Left ventricle myocardium inferior (tissue), 1 donor: Measurements from ENCODE around the gene NXN. TPM values are rescaled to one million over a fixed set of nuclear protein-coding genes. Genes with fewer than 3 reads are reported as not detected.
"Not testable (repeated sequence)": the region's sequence is repeated elsewhere in the genome, so short reads cannot be mapped to it uniquely, and the experiment has no call there.

Source experiments
- DNase-seq: peaks from one replicate; pipeline ENCODE4 v3.0.0-alpha.2; 2020
- H3K27ac ChIP-seq: fragments of 200-600 bp; replicated peaks from 2 replicates; pipeline ENCODE4 v1.8.0; 2021
- H3K27me3 ChIP-seq: fragments of 200-600 bp; 2 replicates; pipeline ENCODE4 v1.8.0; 2021; ENCODE audit warnings: low read depth
- H3K36me3 ChIP-seq: fragments of 200-600 bp; 2 replicates; pipeline ENCODE4 v1.8.0; 2021
- H3K4me1 ChIP-seq: fragments of 200-600 bp; 2 replicates; pipeline ENCODE4 v1.8.0; 2021
- H3K4me3 ChIP-seq: fragments of 200-600 bp; 2 replicates; pipeline ENCODE4 v1.8.0; 2021; ENCODE audit warnings: mild to moderate bottlenecking, moderate library complexity
- H3K9me3 ChIP-seq: fragments of 200-600 bp; replicated peaks from 2 replicates; pipeline ENCODE4 v1.8.0; 2021
- intact Hi-C: fragments of 100-400 bp; cut with micrococcal nuclease; formaldehyde crosslinking; loops from one replicate; pipeline ENCODE4 v1.11.0; 2022
- total RNA-seq: library from RNA; stranded (reverse); fragmentation: NEBNext Ultra II Directional; extraction: Animal tissue kit (Norgen Biotek cat#: 25700); gene quantifications from one replicate; pipeline ENCODE4 v1.2.1, GENCODE V29; 2021
- TF ChIP-seq, protein P1 (sequence below): fragments of 200-600 bp; IDR thresholded peaks from 2 replicates; pipeline ENCODE4 v1.8.0; 2021; ENCODE audit warnings: antibody characterized with exemption, mild to moderate bottlenecking, borderline replicate concordance
- donor health status: DM: no; HTN: yes; CAD: no; lungs with severe emphysema.

NXN gene
- total RNA-seq, 1 donor from 2014 or later = 13.8 TPM

DNA sequence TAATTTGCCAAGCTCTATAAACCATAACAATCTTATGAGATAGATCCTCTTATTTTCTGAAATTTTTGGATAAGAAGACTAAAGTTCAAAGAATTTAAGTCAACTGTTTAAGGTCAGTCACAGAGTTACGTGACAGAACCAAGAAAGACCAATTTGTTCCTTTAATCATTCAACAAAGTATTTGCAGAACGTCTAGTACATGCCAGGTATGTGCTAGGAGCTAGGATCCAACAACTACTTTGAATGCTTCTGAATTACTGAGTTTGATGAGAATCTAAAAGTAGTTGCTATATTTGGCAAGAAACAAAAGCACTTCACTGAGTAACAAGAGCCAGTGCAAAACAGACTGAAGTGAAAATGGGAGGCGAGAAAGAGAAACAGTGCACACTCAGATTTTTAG is 212.5 kb downstream of the NXN start:
- no peak for DNase-seq
- peak overlapping the region; percentile 27 for H3K27ac ChIP-seq

DNA sequence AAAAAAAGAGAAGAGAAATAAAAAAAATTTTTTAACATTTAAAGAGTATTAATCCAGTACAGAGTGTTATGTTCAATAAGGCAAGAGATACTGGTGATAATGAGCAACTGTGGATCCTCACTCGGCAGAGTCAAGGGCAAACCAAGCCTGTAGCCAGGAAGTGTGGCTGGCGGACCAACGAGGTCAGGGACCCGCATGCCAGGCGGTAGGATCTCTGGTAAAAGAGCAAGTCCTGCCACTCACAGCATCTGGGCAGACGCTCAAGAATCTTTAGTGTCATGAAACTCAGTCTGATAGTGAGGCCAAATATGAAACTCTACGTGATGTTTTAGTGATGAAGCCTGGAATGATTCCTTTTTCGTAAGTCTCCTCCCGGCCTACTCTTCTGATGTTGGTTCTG is 219.2 kb downstream of the NXN start:
- Histone ChIP-seq H3K4me1 (peaks cover 18% of the 10 kb centered on the region), H3K9me3 (no peaks in the 10 kb centered on the region), H3K27me3 (no peaks in the 10 kb centered on the region), H3K4me3 (no peak overlapping the region), H3K36me3 (peaks cover 64% of the 10 kb centered on the region), H3K27ac (peak overlapping the region; percentile 68)
- TF ChIP-seq, protein P1, sequence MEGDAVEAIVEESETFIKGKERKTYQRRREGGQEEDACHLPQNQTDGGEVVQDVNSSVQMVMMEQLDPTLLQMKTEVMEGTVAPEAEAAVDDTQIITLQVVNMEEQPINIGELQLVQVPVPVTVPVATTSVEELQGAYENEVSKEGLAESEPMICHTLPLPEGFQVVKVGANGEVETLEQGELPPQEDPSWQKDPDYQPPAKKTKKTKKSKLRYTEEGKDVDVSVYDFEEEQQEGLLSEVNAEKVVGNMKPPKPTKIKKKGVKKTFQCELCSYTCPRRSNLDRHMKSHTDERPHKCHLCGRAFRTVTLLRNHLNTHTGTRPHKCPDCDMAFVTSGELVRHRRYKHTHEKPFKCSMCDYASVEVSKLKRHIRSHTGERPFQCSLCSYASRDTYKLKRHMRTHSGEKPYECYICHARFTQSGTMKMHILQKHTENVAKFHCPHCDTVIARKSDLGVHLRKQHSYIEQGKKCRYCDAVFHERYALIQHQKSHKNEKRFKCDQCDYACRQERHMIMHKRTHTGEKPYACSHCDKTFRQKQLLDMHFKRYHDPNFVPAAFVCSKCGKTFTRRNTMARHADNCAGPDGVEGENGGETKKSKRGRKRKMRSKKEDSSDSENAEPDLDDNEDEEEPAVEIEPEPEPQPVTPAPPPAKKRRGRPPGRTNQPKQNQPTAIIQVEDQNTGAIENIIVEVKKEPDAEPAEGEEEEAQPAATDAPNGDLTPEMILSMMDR = no peak
- intact Hi-C loops = no loop called here
- DNase-seq = peak; percentile 49

More for the DNA sequence above, 212.5 kb downstream of the NXN start:
- Histone ChIP-seq H3K4me1 (no peaks in the 10 kb centered on the region), H3K36me3 (peaks cover 84% of the 10 kb centered on the region), H3K9me3 (no peaks in the 10 kb centered on the region), H3K4me3 (no peak overlapping the region), H3K27me3 (no peaks in the 10 kb centered on the region)
- TF ChIP-seq, protein P1 = no peak
- intact Hi-C loops = no loop called here

DNA sequence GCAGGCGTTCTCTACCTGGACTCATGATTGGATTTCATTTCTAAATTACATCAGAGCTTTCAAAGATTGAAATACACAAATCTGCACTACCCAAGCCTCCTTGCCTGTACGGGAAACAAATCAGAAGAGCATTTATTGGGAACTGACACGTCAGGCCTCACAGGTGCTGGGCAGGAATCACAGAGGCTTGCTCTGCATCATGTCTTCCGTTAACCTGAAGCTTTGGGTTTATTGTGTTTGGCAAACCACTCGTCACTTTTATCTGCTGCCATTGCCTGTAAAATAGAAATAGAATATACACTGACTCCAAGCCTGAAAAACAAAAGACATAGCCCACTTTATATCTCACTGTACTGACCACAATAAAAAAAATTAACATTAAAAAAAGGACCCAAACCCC is 219.6 kb downstream of the NXN start:
- intact Hi-C loops = no loop called here
- Histone ChIP-seq H3K4me1 (peaks cover 18% of the 10 kb centered on the region), H3K27ac (peak overlapping the region; percentile 68), H3K9me3 (no peaks in the 10 kb centered on the region), H3K36me3 (peaks cover 60% of the 10 kb centered on the region), H3K4me3 (no peak overlapping the region), H3K27me3 (no peaks in the 10 kb centered on the region)
- TF ChIP-seq, protein P1 = no peak
- DNase-seq = no peak

DNA sequence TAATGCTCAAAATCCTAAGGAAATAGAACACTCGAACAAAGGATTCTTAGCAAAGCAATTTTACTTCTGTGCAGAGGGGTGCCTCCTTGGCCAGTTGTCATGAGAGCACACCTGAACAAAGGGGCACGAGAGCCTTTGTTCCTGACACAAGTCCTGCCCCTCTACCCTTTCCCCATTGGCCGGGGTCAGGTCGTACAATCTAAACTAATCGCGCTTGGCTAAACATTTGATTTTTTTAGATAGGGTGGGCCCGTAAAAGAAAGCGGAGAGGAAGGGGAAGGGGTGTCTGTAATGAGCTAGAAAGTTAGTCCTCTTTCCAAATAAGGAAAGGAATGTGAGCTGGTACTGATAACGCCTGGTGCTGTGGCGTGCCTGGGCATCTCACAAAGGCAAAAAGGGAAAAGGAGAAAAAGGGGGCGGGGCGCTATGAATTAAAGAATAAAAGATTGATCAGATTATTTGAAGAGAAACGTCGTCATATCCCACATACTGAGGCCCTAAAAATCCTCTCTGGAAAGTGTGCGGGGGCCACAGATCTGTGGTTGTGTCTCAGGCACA is 223.5 kb downstream of the NXN start:
- not testable (repeated sequence) for H3K4me3 ChIP-seq

DNA sequence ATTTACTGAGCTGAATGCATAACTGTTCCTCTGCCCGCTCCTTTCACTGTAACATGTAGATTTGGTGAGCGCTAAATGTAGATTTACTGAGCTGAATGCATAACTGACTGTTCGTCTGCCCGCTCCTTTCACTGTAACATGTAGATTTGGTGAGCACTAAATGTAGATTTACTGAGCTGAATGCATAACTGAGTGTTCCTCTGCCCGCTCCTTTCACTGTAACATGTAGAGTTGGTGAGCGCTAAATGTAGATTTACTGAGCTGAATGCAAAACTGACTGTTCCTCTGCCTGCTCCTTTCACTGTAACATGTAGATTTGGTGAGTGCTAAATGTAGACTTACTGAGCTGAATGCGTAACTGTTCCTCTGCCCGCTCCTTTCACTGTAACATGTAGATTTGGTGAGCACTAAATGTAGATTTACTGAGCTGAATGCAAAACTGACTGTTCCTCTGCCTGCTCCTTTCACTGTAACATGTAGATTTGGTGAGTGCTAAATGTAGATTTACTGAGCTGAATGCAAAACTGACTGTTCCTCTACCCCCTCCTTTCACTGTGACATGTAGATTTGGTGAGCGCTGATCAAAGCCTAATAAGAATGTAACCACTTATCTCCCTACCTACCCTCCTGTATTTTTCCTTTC is 224.1 kb downstream of the NXN start:
- peaks cover 26% of the 10 kb centered on the region for H3K36me3 ChIP-seq
- peaks cover 38% of the 10 kb centered on the region for H3K4me1 ChIP-seq
- H3K9me3 ChIP-seq, H3K4me3 ChIP-seq, DNase-seq, intact Hi-C loops, H3K27me3 ChIP-seq: not testable (repeated sequence)
- H3K27ac ChIP-seq = peak overlapping the region; percentile 45

More for the DNA sequence above, 223.5 kb downstream of the NXN start:
- H3K4me1 ChIP-seq = peaks cover 36% of the 10 kb centered on the region
- peak overlapping the region; percentile 45 for H3K27ac ChIP-seq
- H3K27me3 ChIP-seq, H3K9me3 ChIP-seq, DNase-seq, intact Hi-C loops: not testable (repeated sequence)
- peaks cover 28% of the 10 kb centered on the region for H3K36me3 ChIP-seq

DNA sequence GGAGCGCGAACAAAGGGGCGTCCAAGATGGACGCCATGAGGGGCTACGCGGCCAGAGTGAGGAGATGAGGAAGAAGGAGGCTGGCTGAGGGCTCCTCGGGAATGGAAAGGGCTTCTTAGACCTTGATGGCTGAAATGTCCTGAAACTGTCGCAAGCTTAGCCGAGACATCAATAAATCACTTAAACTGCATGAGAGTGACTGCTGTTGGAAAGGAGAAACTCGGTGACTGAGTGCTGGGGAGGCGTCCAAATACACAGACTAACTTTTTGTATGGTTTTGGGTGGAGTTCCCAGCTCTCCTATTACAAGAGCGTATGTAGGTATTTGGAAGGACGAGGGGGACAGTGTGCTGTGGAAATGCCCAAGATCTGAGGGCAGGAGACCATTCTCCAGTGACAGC is 226.2 kb downstream of the NXN start:
- H3K4me1 ChIP-seq = peaks cover 39% of the 10 kb centered on the region
- DNase-seq = no peak
- TF ChIP-seq, protein P1 = no peak
- H3K9me3 ChIP-seq = no peaks in the 10 kb centered on the region
- H3K4me3 ChIP-seq = peak overlapping the region; percentile 99
- no peaks in the 10 kb centered on the region for H3K27me3 ChIP-seq
- H3K36me3 ChIP-seq = peaks cover 9% of the 10 kb centered on the region
- intact Hi-C loops = no loop called here
- H3K27ac ChIP-seq = peak overlapping the region; percentile 41
